Esophagus muscularis mucosa (tissue), 4 donors: Measurements from ENCODE around the gene FAM135A. TPM values are rescaled to one million over a fixed set of nuclear protein-coding genes. Genes with fewer than 3 reads are reported as not detected.

Source experiments
- small RNA-seq, 3 donors: library from RNA; depleted of rRNA; stranded (forward); fragments of <200 nt; gene quantifications; one replicate each; pipeline ENCODE3, GENCODE V24; 2016
- total RNA-seq, 4 donors: library from RNA; depleted of rRNA; stranded (reverse); fragments of >200 nt; gene quantifications; one replicate each; pipeline versions ENCODE4 v1.1.0 to v1.2.1, GENCODE V29; 2016

The FAM135A gene
- total RNA-seq, 4 donors from 2014 or later: 14.8 to 21.3 (median 19.8) TPM

Small RNA genes lying within 50 kb of the gene (small RNA-seq; reads per million reads assigned to genes)
- gene RNU7-48P: 0 reads per million in 3 donors

Other genes with a start within 250 kb of the FAM135A start
- gene COL9A1, start 110.4 kb upstream of the FAM135A start, total RNA-seq: 1 to 10 TPM in 1 of 4 donors, under 1 TPM in 3; 0.34 to 1.7 (median 0.77) TPM
- 10 to 100 TPM in 2 of 4 donors, 1 to 10 TPM in 2; 5.2 to 11.2 (median 8.7) TPM for gene SDHAF4, start 153.4 kb downstream of the FAM135A start, total RNA-seq